ENCODE measurements around the gene SIAH3.

The SIAH3 gene

DNA sequence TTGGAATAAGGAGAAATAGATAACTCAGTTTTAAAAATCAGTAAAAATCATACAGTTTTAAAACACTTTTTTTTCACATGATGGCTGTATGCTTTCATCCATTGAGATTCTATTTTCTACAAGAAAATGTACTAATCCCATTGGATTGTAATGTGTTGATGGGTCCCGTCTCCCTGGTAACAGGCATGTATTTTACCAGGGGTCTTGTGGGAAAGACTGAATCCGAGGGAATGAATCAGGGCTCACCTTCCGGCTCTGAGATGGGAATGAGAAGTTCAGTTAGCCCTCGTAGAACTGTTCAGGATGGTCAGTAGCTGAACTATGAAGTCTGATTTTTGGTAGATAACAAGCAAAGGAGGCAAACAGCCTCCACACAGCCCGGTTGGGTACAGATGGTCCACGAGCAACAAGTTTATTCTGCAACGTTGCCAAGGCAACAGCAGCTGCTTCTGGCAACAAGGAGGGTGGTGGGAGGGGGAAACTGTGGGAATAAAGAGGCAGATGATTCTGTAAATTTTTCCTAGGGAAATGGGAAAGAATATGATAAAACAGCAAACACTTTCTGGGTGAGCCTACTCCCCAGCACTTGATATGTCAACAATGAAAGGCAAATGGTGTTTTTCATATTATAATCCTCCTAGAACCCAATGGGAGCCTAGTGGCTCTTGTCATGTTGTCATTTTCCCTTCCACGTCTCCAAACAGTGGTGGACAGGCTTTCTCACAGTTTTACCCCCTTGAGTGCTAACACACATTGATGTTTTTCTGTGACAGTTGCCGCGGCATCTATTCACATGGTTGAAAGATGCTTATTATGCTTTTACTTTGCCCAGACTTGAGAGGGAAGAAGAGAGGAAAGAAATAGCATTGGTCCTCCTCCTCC lies 12.4 kb upstream of the SIAH3 start:
- DNase-seq (ENCODE audit: low read depth), result no peak

DNA sequence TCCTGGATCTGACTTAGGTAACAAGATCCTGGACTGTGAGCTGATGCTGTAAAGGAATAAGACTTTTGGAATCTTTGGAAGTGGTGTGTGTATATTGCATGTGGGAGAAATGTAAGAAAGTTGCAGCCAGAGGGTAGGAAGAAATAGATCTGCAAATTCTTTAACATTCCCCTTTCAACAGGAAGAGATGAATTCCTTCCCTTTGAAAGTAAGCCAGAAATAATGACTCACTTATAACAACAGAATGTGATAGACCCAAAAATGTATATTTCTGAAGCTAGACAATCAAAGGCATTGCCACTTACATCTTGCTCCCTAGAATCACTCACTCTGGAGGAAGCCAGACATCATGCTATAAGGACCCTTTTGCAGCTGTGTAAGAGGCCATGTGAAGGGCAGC lies 9.8 kb upstream of the SIAH3 start:
- no peak for DNase-seq (ENCODE audit: low read depth)

DNA sequence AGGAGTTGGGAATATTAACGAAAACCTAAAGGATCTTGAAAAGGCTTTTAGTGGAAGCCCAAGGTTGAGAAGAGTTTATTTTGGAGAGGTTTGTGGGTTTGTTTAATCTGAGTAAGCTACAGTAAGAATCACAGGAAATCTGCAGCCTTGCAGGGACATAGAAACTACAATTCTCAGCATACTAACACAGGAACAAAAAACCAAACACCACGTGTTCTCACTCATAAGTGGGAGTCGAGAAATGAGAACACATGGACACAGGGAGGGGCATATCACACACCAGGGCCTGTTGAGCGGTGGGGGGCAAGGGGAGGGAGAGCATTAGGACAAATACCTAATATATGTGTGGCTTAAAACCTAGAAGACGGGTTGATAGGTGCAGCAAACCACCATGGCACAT lies 8.7 kb upstream of the SIAH3 start:
- no peak for DNase-seq (ENCODE audit: low read depth)

DNA sequence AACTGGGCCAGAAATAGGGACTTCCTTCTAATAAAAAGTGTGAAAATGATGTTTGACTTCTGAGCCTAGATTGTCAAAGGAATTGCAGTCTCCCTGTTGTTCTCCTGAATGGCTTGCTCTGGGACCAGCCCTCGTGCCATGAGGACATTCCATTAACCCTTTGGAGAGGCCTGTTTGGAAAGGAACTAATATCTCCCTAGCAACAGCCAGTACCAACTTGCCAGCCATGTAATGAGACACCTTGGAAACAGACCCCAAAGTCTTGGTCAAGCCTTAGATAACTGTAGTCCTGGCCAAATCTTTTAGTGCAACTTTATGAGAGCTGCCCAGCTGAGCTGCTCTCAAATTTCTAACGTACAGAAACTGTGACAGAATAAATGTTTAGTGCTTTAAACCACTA lies 8.2 kb upstream of the SIAH3 start:
- no peak for DNase-seq (ENCODE audit: low read depth)

DNA sequence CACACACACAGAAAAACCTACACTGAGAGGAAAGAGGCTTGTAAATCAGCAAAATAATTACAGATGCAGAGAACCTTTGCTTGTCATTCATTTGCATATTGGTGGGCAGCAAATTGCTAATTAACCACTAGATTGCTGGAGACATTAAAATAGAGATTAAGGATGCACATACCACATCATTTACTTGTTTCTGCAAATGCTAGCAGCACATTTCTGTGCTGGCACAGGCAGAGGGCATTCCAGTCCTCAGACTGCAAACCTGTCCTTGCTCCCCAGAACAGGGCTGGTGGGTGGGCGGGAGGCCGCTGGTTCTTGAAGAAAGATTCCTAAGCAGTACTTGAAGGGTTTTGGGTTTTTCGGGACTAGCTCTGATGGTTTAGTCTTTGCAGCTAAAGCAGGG lies 941 bp upstream of the SIAH3 start:
- no peak for DNase-seq (ENCODE audit: low read depth)

DNA sequence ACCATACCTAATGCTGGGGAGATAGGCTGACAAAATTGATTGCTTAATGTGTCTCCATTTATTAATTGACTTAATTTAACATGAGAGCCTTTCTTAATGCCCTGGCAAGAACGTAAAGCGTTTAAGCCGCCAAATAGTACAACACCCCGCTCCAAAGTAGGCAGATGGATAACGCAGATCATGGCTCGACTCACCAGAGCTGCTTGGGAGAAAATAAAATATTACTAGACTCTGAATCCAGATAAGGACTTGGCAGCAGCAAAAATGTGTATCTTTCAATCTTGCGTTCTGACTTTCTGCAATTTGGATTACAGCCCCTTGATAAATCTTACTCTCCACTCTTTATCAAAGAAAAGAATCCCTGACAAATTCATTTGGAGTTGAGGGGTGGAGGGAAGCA lies 403 bp upstream of the SIAH3 start:
- no peak for DNase-seq (ENCODE audit: low read depth)

DNA sequence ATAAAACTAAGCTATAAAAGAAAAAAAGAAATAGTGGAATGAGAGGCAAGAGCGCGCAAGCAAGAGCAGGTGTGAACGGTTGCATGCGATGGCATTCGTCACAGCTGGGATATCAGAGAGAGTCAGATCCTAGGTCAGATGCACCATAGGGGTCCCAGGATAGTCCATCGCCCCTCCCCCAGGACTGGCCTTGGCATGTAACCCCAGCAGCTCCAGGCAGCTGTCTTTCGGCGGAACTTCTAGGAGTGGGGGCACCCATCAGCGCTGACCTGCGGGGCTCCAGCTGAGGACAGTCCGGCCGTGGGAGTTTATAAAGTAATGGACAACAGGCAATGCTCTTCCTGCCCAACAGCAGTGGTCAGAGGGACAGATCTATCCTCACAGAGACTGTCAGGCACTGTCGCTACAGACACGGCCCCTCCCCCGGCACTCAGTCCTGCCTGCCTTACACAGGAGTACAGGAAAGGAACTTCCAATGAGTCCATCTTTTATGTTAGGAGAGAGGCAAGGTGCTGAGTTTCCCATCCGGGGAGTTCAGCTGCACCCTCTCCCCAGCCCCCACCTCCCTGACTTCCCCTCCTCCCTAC lies 1.4 kb downstream of the SIAH3 start:
- no peak for DNase-seq (ENCODE audit: low read depth)

DNA sequence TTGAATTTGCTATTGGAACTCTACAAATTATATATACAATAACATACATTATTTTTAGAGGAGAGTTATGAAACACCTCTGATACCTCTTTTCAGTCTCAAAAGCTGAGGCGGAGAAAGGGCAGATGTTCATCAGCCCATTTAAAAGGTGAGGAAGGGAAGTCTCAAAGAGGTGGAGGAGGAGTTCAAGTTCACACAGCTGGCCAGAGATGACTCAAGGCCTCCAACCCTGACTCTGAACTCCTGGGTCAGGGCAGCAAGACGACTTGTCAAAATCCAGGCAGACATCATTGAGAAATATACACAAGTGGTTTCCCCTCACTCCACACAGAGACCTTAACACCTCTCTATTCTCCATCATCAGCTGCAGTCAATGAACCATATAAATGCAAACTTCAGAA lies 2.1 kb downstream of the SIAH3 start:
- DNase-seq (ENCODE audit: low read depth), result no peak

DNA sequence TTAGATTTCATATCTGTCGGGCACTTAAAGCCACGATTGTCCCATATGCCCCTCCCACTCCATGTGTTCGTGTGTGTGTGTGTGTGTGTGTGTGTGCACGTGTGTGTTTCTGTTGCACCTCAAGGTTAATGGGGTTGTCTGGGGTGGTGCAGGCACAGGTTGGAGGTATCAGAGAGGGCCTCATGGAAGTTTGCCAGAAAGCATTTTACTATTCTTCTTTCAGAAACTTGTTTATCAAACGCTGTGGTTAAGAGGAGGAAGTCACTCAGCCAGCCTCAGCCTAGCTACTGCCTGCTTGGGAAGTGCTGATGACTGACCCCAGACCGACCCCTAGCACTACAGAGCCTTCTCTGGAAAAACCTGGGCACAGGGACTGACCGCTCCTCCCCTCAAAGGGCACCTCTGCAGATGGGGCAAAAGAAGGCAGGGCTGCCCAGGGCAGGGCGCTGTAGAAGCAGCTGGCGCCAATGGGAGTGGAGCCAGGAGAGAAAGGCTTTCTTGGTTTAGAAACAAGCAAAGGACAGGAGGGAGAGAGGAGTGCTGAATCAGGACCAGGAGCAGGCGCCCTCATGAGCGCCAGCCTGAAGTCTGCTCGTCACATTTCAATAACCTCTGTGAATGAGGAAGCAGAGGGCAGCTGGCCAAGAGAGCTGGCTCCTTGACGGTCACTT lies 3.9 kb downstream of the SIAH3 start:
- DNase-seq (ENCODE audit: low read depth), result no peak

DNA sequence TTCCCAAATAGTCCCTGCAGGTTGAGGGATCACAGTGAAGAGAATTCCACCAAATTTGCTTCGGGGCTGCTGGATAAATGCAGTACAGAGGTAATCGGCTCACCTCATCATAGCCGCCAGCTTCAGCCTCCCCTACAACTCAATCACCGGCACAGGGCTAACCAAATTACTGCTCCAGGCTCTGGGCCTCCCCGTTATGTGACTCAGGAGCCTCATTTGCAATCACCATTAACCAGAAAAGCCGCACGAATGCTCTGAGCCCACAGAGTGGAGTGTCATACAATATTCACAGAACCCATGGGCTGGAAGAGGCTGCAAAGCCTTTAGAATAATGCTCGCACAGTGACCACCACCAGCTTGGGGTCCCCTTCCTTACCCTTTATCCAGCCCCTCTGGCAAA lies 4.9 kb downstream of the SIAH3 start:
- no peak for DNase-seq (ENCODE audit: low read depth)

DNA sequence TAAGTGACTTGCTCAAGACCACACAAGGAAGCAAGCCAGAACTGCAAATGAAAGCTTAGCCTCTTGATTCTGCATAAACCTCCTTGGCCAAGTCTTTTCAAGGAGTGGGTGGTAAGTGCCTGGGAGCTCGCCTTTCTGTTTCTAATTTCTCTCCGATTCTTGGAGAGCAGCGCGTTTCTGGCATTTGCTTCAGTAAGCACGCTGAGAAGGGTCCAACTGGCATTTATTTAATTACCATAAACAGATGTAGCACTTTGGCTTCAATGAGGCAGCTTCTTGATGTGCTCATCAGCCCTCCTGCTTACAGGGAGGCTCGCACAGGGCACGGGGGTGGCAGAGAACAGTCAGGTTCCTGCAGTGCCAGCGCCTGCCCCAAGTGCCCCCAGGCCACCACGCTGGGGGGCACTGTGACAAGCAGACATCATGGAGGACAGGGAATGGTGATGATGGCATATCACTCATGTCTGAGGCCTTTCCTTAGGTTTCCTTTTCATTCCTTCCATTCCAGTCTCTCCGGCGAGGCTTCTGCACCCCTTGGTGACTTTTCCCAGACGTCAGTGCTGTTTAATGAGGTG lies 13.3 kb downstream of the SIAH3 start:
- no peak for DNase-seq (ENCODE audit: low read depth)

DNA sequence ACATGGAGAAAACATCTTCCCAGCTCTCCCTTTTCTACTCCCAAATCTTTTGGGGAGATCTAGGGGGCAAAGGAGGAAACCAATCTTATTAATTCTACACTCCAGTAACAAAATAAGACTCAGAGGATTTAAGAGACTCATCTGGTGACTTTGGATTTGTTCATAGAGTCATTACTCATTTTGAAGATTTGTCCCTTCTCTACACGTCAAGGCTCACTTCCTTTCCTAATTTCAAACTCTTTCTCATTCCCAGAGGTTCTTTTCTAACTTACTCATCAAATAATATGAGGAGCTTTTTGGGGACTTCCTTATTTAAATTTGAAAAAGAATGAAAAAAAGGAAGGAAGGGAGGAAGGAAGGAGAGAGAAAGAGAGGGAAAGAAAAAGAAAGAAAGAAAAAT lies 14.4 kb downstream of the SIAH3 start:
- DNase-seq (ENCODE audit: low read depth), result no peak

DNA sequence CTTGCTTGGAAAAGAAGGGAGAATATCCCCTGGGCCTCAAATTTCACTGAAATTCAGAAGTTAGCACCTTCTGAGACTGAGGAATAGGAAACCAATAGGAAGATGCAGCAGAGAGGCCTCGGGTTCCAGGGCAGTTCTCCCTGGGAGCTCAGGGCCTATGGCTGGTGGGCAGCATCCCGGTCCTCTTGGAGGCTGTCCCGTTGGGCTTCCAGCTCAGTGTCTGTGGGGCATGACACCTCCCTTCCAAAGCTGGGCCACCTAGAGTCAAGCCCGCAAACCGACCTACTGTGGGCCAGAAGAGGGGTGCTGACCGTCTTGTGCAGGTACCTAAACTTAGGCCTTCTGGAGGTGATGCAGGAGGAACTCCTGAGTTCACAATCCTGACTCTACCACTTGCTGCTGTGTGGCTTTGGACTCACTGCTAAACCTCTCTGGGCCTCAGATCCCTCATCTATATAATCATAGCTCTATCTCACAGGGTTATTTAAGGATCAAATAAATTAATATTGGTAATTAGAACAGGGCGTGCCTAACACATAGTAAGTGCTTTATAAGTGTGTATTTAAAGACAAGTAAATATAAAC lies 17.1 kb downstream of the SIAH3 start:
- DNase-seq (ENCODE audit: low read depth), result no peak

DNA sequence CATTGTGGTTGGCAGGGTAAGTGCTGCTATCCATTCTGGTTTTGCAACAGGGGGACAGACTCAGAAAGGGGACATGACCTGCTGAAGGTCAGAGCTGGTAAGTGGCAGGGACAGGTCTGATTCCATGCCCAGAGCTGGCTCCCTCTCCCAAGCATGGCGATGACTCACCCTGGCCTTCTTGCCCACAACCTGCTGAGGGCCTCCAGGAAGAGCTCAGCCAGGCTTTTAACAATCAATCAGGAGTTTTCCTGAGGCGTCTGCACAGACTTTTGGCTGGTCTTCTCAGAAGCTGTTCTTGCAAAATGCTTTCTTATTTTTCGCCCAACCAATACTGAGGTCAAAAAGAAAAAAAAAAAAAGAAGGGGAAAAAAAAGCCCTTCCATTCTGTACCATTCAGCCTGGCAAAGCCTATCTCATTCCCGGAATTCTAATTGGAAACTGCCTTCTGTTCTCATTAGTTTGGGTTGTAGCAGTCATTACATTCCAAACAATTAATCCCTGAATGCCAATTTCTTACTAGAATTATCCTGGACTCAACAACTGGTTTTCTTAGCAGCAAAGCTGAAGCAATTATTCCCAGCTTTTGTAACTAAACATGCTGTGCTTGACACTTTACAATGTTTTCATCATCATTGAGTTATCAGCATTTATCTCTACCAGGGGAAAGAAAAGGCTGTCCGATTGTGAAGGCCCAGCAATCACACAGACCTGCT lies 17.7 kb downstream of the SIAH3 start:
- peak; percentile 7 for DNase-seq (ENCODE audit: low read depth)

DNA sequence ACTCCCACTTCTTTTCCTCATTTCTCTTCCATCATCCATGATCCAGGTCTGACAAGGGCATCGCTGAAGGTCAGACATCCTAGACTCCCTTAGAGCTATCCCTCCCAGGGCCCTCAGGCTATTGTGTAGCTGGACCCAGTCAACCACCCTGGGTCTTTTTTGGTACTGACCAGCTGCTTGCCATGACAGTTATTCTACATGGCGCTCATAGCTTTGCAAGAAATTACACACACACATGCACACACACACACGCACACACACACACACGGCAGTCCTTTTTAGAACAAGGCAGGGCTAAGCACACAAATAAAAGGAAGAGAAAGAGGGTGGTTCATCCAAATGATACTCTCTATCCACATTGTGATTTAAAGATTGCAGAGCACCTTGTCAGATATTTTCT lies 18.3 kb downstream of the SIAH3 start:
- no peak for DNase-seq (ENCODE audit: low read depth)

DNA sequence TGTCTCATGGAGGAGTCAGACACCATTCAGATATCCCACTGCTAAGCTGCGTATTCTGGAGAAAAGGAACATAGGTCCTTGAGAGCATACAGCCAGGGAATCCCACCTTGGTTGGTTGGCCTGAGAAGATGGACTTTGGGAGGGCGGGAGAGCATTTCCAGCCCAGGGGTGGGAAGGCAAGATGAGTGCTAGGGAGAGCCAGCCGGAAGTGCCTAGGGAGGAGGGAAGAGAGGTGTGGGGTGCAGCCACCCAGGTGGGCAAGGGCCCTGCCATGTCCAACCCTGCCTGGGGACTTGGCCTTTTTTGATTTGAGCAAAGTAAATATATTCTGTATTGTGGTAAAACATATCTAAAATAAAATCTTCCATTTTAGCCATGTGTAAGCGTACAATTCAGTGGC lies 19.7 kb downstream of the SIAH3 start:
- DNase-seq (ENCODE audit: low read depth), result no peak

DNA sequence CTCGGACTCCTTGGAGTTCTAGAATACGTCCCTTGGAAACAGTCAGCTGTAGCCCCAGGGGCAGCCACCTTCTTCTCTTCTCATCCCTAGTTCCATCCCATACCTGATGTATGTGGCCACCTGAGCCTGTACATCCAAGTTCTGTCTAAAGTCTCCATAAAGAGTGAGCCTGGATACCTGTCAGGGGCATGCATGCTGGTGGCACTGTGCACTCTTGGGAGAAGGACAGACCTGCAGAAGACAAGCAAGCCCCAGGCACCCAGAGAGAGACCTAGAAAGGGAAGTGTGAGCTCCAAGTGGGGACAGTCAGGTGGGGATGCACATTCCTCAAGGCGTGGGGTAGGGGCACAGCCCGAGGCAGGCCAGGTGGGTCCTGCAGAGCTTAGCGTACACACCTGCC lies 21.4 kb downstream of the SIAH3 start:
- no peak for DNase-seq (ENCODE audit: low read depth)

DNA sequence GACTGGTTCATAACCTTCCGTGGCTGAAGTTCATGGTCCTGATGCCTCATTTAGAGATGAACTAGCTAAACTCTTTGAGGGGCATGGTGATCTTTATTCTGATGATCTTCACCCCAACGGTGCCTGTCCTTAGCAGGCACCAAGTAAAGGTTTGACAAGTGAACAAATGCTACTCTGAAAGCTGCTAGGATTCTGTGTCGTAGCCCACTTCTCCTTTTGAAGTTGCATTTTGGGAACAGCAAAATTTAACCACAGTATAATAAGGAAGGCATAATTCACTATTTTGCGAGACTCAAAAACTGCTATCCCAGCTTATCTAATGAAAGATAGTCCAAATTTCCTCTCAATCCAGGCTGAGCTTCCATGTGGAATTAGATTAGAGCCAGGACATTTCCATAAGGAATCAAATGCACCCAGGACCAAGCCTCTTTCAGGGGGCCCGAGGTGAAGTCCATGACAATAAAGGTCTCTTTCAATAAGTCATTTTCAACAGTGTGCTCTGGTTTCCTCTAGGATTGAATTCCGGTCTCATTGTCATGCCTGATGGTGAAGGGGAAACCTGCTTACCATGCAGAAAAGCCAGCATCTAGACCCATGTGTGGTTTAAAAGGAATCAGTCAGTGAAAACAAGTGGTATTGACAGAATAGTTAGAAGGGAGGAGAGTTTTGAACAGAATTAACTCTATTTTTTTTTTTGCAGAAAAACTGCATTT lies 23.1 kb downstream of the SIAH3 start:
- no peak for DNase-seq (ENCODE audit: low read depth)

DNA sequence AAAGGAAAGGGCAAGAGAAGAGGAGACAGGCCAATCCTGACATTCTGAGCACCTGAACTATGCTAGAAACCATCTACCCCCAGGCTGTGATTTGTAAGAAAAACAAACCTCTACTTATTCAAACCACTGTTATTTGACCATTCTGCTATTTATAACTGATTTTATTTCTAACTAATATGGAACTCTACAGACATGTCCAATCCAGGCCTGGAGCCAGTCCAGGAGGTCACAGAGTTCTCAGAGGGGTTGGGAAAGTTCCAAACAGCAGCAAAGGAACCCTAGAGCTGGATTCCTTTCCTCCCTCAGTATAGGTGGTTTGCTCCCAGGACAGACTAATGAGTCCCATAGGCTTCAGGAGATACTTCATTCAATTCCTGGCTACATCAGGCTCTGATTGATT lies 24.2 kb downstream of the SIAH3 start:
- DNase-seq (ENCODE audit: low read depth), result no peak

DNA sequence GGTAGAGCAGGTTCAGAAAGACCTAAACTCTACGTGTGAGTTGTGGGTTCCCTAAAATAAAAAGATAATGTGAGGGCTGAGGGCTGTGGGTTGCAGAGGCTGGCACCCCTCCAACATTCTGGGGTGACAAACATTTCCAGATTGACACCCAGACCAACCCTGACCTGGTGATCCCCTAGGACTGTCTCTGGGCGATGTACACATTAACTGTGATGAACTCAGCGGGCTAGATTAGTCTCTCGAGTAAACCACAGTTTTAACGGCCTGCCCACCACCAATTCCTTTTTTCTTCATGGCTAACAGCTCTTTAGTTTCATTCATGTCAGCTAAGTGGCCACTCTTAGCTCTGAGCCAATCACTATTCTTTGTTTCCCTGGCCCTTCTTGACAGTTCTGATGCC lies 24.8 kb downstream of the SIAH3 start:
- no peak for DNase-seq (ENCODE audit: low read depth)

DNA sequence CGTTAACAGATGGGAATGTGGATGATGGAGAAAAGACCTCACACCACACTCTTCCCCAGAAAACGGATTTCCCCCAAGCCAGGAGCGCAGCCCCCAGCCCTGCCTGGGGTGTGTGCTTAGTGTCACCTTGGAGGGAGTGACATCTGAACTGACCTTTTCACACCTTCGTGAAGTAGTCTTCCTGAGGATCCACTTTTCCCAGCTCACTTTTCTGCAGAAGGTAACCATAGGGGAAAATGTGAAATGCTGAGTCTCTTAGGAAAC lies 26.2 kb downstream of the SIAH3 start:
- no peak for DNase-seq (ENCODE audit: low read depth)

DNA sequence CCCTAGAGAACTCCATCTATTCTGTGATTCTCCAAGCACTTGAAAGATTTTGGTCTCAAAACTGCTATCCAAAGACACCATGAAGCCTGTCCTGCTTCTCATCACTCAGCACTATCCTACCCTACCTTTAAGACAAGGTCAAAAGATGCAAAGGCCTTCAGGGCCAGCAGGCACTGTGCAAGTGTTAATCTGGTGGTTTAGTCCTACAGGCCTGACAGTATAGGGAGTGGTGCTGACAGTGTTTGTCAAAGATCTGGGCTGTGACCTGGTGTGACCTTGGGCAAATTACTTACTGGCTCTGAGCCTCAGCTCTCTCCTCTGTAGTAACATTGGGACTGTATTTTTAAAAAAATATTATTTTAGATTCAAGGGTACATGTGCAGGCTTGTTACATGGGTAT lies 28.0 kb downstream of the SIAH3 start:
- DNase-seq (ENCODE audit: low read depth), result no peak

Measured in GM04504 (cell line).